Measurements from ENCODE around the gene CD2. TPM values are rescaled to one million over a fixed set of nuclear protein-coding genes. Genes with fewer than 3 reads are reported as not detected.

The CD2 gene
- total RNA-seq, 4 donors from 2014 or later = 0.39 to 1.7 TPM; not detected in 2

DNA sequence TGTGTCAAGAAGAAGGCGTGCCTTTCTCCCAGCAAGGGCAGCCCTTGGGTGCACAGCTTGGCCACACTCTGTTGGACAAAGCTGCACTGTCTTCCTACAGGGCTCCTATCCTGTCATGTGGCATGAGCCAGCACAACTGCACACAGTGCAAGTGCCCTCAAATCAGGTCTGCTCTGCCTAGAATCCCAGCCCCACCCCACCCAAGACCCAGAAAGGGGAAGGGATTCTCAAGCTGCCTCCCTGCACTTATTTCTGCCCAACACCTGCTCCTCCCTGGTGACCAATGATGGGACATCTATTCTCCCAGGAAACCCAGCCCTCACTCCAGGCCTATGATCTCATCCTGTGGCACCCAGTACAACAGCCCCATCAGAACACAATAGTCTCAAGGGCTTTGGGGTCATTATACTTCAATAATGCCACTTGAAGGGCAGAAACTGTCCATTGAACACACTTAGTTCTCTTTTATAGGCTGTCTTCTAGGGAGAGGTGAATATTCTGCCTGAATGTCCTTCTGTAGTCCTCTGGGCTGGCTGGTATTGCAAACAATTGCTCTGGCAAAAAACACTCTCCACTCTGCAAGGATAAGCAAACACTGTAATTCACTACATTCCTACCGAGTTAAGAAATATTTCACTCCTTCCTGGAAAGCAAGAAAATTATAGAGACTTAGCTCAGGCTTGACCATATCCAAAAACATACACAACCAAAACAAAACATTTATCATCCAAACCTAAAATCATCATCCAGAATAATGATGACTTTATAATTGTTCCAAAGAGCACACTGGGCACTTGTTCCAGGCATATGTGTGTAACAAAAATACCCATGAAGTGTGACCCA lies 43.6 kb upstream of the CD2 start:
- DNase-seq (ENCODE audit: low spot score in 2 of 2) = no peak
- H3K27ac ChIP-seq = no peak overlapping the region

DNA sequence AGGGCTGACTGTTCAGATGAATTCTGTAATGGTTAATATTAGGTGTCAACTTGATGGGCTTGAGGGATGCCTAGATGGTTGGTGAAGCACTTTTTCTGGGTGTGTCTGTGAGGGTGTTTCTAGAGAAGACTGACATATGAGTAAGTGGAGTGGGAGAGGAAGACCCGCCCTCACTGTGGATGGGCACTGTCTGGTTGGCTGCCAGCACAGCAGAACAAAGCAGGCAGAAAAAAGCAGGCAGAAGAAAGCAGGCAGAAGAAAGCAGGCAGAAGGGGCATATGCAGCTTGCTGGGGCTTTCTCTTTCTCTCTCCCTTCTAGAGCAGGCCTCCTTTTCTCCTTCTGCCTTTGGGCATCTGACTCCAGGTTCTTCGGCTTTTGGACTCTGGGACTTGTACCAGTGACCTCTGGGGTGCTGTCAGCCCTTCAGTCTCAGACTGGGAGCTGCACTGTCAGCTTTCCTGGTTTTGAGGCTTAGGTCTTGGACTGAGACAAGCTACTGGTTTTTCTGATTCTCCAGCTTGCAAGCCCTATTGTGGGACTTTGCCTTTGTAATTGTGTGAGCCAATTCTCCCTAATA lies 42.9 kb upstream of the CD2 start:
- H3K27me3 ChIP-seq = peaks cover 3% of the 10 kb centered on the region
- no peak overlapping the region for H3K27ac ChIP-seq
- WGBS = 58% methylated on average over 2 of the region's 2 CpGs
- no peaks in the 10 kb centered on the region for H3K9me3 ChIP-seq
- DNase-seq (ENCODE audit: low spot score in 2 of 2) = no peak
- no peak for TF ChIP-seq POLR2A (IDR thresholded peaks at IDR 0.05)
- TF ChIP-seq, protein P1, sequence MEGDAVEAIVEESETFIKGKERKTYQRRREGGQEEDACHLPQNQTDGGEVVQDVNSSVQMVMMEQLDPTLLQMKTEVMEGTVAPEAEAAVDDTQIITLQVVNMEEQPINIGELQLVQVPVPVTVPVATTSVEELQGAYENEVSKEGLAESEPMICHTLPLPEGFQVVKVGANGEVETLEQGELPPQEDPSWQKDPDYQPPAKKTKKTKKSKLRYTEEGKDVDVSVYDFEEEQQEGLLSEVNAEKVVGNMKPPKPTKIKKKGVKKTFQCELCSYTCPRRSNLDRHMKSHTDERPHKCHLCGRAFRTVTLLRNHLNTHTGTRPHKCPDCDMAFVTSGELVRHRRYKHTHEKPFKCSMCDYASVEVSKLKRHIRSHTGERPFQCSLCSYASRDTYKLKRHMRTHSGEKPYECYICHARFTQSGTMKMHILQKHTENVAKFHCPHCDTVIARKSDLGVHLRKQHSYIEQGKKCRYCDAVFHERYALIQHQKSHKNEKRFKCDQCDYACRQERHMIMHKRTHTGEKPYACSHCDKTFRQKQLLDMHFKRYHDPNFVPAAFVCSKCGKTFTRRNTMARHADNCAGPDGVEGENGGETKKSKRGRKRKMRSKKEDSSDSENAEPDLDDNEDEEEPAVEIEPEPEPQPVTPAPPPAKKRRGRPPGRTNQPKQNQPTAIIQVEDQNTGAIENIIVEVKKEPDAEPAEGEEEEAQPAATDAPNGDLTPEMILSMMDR (IDR thresholded peaks at IDR 0.05) = no peak
- no peak for TF ChIP-seq POLR2AphosphoS5 (IDR thresholded peaks at IDR 0.05)
- TF ChIP-seq EP300 (IDR thresholded peaks at IDR 0.05) = no peak
- no peaks in the 10 kb centered on the region for H3K36me3 ChIP-seq
- no peak overlapping the region for H3K4me3 ChIP-seq
- H3K4me1 ChIP-seq = peaks cover 15% of the 10 kb centered on the region

More for the DNA sequence above, 43.6 kb upstream of the CD2 start:
- peaks cover 3% of the 10 kb centered on the region for H3K27me3 ChIP-seq
- WGBS = 75% methylated on average over 2 of the region's 2 CpGs
- no peaks in the 10 kb centered on the region for H3K9me3 ChIP-seq
- TF ChIP-seq, protein P1 (IDR thresholded peaks at IDR 0.05) = no peak
- TF ChIP-seq POLR2A (IDR thresholded peaks at IDR 0.05) (no peak), POLR2AphosphoS5 (IDR thresholded peaks at IDR 0.05) (no peak), EP300 (IDR thresholded peaks at IDR 0.05) (no peak)
- H3K4me3 ChIP-seq = no peak overlapping the region
- no peaks in the 10 kb centered on the region for H3K36me3 ChIP-seq
- peaks cover 15% of the 10 kb centered on the region for H3K4me1 ChIP-seq

DNA sequence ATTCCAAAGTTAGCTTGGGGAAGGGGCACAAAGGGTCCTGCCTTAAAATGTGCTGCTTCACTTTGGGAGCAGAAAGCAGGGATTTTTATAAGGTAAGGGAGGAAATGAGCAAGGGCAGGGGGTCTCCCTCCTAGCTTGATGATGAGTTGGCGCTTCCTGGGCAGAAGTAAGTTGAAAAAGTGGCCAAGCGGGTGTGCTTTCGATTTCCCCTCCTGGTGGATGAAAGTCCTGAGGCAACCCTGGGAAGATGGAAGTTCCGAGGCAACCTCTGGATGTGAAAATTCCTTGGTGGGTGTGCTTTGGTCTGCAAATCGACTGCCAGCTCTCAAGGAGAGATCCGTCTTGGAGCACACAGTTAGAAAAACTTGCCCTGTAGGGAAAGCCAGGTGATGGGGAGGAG lies 41.7 kb upstream of the CD2 start:
- H3K4me3 ChIP-seq = no peak overlapping the region

DNA sequence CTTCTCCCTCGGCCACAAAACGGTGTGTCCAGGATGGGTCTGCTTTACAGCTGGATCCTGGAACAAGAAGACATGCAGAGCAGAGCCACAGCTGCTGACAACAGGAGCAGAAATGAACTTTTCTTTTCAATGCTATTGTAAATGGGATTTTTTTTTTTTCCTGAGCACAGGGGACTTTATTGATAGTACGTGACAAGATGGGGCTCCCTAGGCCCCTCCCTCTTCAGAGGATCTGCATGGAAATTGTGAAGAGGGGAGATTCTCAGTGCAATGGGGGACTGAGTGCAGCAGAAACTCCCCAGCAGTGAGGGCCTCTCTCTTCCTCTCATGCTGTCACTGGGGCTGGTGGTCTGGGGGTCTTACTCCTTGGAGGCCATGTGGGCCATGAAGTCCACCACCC lies 40.8 kb upstream of the CD2 start:
- Histone ChIP-seq H3K4me3 (no peak overlapping the region), H3K36me3 (no peaks in the 10 kb centered on the region), H3K27ac (no peak overlapping the region), H3K9me3 (no peaks in the 10 kb centered on the region), H3K27me3 (no peaks in the 10 kb centered on the region), H3K4me1 (peaks cover 15% of the 10 kb centered on the region)
- DNase-seq (ENCODE audit: low spot score in 2 of 2) = no peak
- no peak for TF ChIP-seq POLR2AphosphoS5 (IDR thresholded peaks at IDR 0.05)
- TF ChIP-seq, protein P1 (IDR thresholded peaks at IDR 0.05) = no peak
- TF ChIP-seq POLR2A (IDR thresholded peaks at IDR 0.05) = no peak
- TF ChIP-seq EP300 (IDR thresholded peaks at IDR 0.05) = no peak
- WGBS = 89% methylated on average over 3 of the region's 3 CpGs

More for the DNA sequence above, 41.7 kb upstream of the CD2 start:
- no peak for TF ChIP-seq EP300 (IDR thresholded peaks at IDR 0.05)
- TF ChIP-seq POLR2A (IDR thresholded peaks at IDR 0.05) = no peak
- TF ChIP-seq POLR2AphosphoS5 (IDR thresholded peaks at IDR 0.05) = no peak
- TF ChIP-seq, protein P1 (IDR thresholded peaks at IDR 0.05) = no peak
- no peaks in the 10 kb centered on the region for H3K27me3 ChIP-seq
- peaks cover 15% of the 10 kb centered on the region for H3K4me1 ChIP-seq
- WGBS = 75% methylated on average over 6 of the region's 6 CpGs
- H3K27ac ChIP-seq = no peak overlapping the region
- H3K36me3 ChIP-seq = no peaks in the 10 kb centered on the region
- DNase-seq (ENCODE audit: low spot score in 2 of 2) = no peak
- no peaks in the 10 kb centered on the region for H3K9me3 ChIP-seq

DNA sequence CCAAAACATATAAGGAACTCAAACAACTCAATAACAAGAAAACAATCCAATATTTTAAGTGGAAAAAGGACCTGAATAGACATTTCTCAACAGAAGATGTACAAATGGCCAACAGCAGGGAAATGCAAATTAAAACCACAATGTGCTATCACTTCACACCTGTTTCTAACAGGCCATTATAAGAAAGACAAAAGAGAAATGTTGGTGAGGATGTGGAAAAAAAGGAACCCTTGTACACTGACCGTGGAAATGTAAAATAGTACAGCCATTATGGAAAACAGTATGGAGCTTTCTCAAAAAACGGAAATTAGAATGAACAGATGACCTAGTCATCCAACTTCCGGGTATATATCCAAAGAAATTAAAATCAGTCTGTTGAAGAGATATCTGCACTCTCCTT lies 37.8 kb upstream of the CD2 start:
- H3K4me1 ChIP-seq = peaks cover 16% of the 10 kb centered on the region
- H3K36me3 ChIP-seq = no peaks in the 10 kb centered on the region
- no peaks in the 10 kb centered on the region for H3K27me3 ChIP-seq
- DNase-seq (ENCODE audit: low spot score in 2 of 2) = no peak
- TF ChIP-seq, protein P1 (IDR thresholded peaks at IDR 0.05) = no peak
- TF ChIP-seq POLR2AphosphoS5 (IDR thresholded peaks at IDR 0.05) = no peak
- no peak for TF ChIP-seq POLR2A (IDR thresholded peaks at IDR 0.05)
- no peak for TF ChIP-seq EP300 (IDR thresholded peaks at IDR 0.05)
- no peak overlapping the region for H3K4me3 ChIP-seq
- H3K27ac ChIP-seq = no peak overlapping the region
- H3K9me3 ChIP-seq = no peaks in the 10 kb centered on the region
- WGBS = 75% methylated on average over 3 of the region's 3 CpGs
